ENCODE data around the gene NIPBL.

Gene NIPBL

GRCh38 chr5:37103302-37103701 lies 226.7 kb downstream of the NIPBL start:
- H3K27ac ChIP-seq, result no peak overlapping the region
- no peak for TF ChIP-seq CTCF (IDR thresholded peaks at IDR 0.05)
- H3K9me3 ChIP-seq (ENCODE audit: control insufficient read depth, low read length), result no peaks in the 10 kb centered on the region
- no peak overlapping the region for H3K4me3 ChIP-seq (ENCODE audit: low read depth, low read length)
- H3K79me2 ChIP-seq, result no peaks in the 10 kb centered on the region
- H3K36me3 ChIP-seq (ENCODE audit: control insufficient read depth, insufficient read depth, low read length), result no peaks in the 10 kb centered on the region
- no peak overlapping the region for H3K9ac ChIP-seq
- H3K4me2 ChIP-seq (ENCODE audit: low read length), result no peak overlapping the region
- H2AFZ ChIP-seq, result no peak overlapping the region
- H3K27me3 ChIP-seq (ENCODE audit: control insufficient read depth, insufficient read depth, low read length), result no peaks in the 10 kb centered on the region
- H3K4me1 ChIP-seq, result no peaks in the 10 kb centered on the region

GRCh38 chr5:37109338-37109737 lies 232.8 kb downstream of the NIPBL start:
- H3K9me3 ChIP-seq (ENCODE audit: control insufficient read depth, low read length), result no peaks in the 10 kb centered on the region
- no peak overlapping the region for H3K27ac ChIP-seq
- H3K4me3 ChIP-seq (ENCODE audit: low read depth, low read length), result no peak overlapping the region
- no peak overlapping the region for H3K9ac ChIP-seq
- no peaks in the 10 kb centered on the region for H3K4me1 ChIP-seq
- no peak overlapping the region for H2AFZ ChIP-seq
- no peaks in the 10 kb centered on the region for H3K36me3 ChIP-seq (ENCODE audit: control insufficient read depth, insufficient read depth, low read length)
- no peak for TF ChIP-seq CTCF (IDR thresholded peaks at IDR 0.05)
- no peaks in the 10 kb centered on the region for H3K27me3 ChIP-seq (ENCODE audit: control insufficient read depth, insufficient read depth, low read length)
- no peaks in the 10 kb centered on the region for H3K79me2 ChIP-seq
- H3K4me2 ChIP-seq (ENCODE audit: low read length), result no peak overlapping the region

GRCh38 chr5:37110135-37110534 lies 233.6 kb downstream of the NIPBL start:
- no peaks in the 10 kb centered on the region for H3K36me3 ChIP-seq (ENCODE audit: control insufficient read depth, insufficient read depth, low read length)
- H3K9ac ChIP-seq, result no peak overlapping the region
- H3K9me3 ChIP-seq (ENCODE audit: control insufficient read depth, low read length), result no peaks in the 10 kb centered on the region
- no peak overlapping the region for H3K4me3 ChIP-seq (ENCODE audit: low read depth, low read length)
- H3K4me1 ChIP-seq, result no peaks in the 10 kb centered on the region
- H3K27ac ChIP-seq, result no peak overlapping the region
- H3K79me2 ChIP-seq, result no peaks in the 10 kb centered on the region
- TF ChIP-seq CTCF (IDR thresholded peaks at IDR 0.05), result no peak
- no peak overlapping the region for H3K4me2 ChIP-seq (ENCODE audit: low read length)
- H2AFZ ChIP-seq, result no peak overlapping the region
- no peaks in the 10 kb centered on the region for H3K27me3 ChIP-seq (ENCODE audit: control insufficient read depth, insufficient read depth, low read length)

- no peak for TF ChIP-seq CTCF (IDR thresholded peaks at IDR 0.05)
- H3K9ac ChIP-seq, result no peak overlapping the region
- no peaks in the 10 kb centered on the region for H3K36me3 ChIP-seq (ENCODE audit: control insufficient read depth, insufficient read depth, low read length)
- H3K27me3 ChIP-seq (ENCODE audit: control insufficient read depth, insufficient read depth, low read length), result no peaks in the 10 kb centered on the region
- no peak overlapping the region for H3K27ac ChIP-seq
- H3K4me3 ChIP-seq (ENCODE audit: low read depth, low read length), result no peak overlapping the region
- H3K4me1 ChIP-seq, result no peaks in the 10 kb centered on the region
- H3K79me2 ChIP-seq, result no peaks in the 10 kb centered on the region
- no peaks in the 10 kb centered on the region for H3K9me3 ChIP-seq (ENCODE audit: control insufficient read depth, low read length)
- no peak overlapping the region for H3K4me2 ChIP-seq (ENCODE audit: low read length)
- H2AFZ ChIP-seq, result no peak overlapping the region
Measured at GRCh38 chr5:37111426-37112382, 235.1 kb downstream of the NIPBL start.

Data from parathyroid adenoma (tissue), 2 donors.